ENCODE results near the gene PTPRU.

The PTPRU gene

GRCh38 chr1:29319300-29320110, 83.2 kb downstream of the PTPRU start:
- no peak for DNase-seq

DNA sequence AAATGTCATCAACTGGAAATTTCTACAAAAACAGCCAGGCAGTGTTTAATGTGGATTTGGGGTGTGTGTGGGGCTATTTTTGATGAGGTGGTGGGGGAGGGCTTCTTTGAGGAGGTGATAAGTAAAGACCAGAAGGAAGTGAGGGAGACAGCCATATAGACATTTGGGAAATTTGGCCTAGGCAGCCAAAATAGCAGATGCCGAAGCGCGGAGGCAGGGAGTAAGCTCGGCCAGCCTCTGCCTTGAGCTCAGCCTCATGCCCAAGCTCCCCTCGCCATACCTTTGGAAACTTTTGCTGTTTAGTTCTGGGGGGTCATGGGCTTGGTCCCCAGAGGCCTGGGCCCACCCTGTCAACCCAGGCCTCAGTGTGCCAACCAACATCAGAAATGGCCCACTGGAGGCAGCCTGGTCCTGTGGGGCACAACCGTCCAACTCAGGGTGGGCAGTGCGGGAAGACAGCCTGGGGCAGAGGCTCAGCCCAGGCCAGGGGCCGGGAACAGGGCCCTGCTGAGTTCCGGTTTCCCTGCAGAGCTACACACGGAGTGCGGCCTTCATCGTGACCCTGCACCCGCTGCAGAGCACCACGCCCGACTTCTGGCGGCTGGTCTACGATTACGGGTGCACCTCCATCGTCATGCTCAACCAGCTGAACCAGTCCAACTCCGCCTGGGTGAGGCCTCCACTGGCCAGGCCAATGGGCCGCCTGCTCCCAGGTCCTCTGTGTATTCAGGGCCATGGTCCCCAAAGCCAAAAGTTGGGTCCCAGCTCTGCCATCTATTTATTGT, 84.0 kb downstream of the PTPRU start:
- no peak for DNase-seq

GRCh38 chr1:29321176-29321575, 84.9 kb downstream of the PTPRU start:
- DNase-seq: no peak

DNA sequence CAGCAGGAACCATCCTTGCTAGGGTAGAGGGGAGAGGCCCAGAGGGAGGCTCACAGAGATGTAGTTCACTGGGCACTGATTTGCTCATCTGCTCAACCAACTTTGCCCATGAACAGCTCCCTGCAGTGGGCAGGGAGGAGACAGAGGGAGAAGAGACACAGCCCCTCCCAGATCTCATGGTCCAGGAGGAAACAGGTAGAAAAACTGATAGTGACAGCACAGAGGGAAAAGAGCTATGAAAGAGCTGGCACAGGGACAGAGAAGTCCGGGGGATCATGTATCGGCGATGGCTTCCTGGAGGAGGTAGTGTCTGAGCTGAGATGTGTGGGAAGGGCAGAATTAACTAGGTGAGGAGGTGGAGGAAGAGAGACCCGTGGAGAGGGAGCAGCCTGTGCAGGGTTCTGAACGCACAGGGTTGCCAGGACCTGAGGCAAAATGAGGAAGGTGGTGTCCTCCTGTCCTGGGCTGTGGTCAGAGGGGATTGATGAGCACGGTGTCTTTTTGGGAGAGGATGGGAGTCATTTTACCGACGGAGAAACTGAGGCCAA, 85.9 kb downstream of the PTPRU start:
- no peak for DNase-seq

DNA sequence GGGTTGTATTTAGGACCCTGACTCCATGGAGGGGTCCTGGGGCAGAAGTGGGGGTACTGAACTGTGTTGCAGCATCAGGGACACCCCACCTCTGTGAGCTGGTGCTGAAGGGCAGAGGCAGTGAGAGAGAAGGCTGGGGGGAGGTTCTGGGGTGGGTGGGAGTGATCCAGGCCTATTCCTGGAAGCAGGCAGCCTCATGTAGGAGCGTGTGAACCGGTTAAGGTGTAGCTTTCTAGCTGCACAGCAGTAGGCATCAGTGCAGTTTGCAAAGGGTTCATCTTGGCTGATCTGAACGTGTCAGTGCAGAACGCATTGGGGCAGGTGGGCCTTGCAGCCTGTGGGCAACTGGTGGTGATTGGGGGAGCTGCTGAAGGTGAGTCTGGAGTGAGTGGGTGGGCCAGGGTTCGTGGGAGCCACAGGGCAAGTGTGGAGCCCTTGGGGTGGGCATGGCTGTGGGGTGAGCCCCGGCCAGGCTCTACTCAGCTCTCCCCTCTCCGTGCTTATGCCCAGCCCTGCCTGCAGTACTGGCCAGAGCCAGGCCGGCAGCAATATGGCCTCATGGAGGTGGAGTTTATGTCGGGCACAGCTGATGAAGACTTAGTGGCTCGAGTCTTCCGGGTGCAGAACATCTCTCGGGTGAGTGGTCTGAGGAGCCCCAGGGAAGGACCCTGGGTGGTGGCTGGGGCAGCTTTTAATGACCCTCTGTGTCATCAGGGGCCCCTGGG, 86.7 kb downstream of the PTPRU start:
- no peak for DNase-seq

- DNase-seq: no peak
Observed at GRCh38 chr1:29323636-29324035, 87.3 kb downstream of the PTPRU start.

GRCh38 chr1:29324202-29324601, 87.9 kb downstream of the PTPRU start:
- no peak for DNase-seq

- DNase-seq: no peak
Observed at GRCh38 chr1:29324771-29325351, 88.5 kb downstream of the PTPRU start.

GRCh38 chr1:29325675-29326074, 89.4 kb downstream of the PTPRU start:
- DNase-seq: no peak

DNA sequence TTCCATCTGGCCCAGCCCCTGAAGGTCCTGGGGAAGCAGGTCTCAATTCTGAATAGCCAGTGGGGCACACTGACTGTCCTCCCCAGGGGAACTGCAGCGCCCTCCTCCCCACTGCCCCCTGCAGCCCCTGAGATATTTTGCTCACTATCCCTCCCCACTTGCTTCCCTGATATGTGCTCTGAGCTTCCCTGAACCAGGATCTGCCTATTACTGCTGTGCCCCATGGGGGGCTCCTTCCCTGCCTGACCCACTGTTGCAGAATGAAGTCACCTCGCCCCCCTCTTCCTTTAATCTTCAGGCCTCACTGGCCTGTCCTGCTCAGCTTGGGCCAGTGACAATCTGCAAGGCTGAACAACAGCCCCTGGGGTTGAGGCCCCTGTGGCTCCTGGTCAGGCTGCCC, 89.8 kb downstream of the PTPRU start:
- no peak for DNase-seq

DNA sequence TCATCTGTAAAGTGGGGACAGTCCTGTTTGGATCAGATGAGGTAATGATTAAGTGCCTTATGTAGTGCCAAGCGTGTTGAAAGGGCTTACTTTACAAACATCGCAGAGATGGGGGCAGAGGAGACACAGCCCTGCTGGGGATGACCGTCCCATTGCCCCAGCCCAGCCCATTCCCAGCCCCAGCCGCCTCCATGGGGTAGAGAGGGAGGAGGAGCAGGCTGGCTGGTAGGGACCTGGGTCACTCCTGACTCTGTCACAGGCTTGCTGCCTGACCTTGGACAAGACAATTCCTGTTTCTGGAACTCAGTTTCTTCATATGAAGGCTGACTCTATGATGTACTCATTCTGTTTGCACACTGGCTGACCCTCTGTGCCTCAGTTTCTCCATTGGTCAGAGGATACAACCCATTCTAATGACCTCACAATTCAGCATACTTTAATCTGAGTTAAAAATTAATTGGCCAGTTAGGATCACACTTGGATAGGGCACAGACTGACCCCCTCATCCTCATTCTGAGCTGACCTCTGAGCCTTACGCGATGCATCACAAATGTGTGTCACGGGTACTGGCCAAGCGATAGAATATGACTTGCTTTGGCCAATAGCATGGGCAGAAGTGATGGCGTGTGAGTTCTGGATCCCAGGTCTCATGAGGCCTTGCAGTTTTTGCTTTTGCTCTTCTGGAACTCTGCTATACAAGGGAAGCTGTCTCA, 91.1 kb downstream of the PTPRU start:
- DNase-seq: no peak

- DNase-seq: no peak
Observed at GRCh38 chr1:29329022-29329775, 92.9 kb downstream of the PTPRU start.

DNA sequence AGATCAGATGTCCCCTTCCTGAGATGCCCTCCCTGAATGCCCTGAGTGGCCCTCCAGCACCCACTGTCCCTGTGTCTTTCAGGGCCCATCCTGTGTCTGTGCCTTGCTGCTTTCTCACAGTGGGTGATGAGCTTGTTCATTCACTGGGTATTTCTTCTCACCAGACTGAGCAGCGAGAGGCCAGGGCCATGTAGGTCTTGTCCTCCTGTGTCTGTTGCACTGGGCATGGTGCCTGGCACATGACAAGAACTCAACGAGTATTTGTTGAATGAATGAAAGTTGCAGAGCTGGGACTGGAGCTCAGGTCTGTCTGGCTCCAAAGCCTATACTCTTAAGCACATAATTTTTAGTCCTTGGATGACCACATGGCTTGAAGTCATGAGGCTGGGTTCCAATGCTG, 93.8 kb downstream of the PTPRU start:
- DNase-seq: no peak

GRCh38 chr1:29330856-29331255, 94.5 kb downstream of the PTPRU start:
- no peak for DNase-seq

DNA sequence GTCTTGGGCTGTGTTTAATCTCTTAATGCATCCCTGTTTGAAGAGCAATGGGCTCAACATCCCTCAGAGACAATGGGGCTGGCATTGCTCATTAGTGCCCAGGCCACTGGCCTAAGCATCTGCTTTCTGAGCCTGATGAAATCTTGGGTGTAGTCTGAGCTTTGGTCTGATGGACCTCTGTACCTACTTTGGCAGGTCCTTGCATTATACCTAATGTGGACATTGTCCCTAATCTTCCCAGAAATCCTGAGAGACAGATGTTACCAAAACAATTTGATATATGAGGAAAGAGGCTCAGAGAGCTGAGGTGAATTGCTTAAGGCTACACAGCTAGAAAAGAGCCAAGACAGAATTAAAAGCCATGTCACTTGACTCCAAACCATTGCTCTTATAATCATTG, 95.0 kb downstream of the PTPRU start:
- no peak for DNase-seq

DNA sequence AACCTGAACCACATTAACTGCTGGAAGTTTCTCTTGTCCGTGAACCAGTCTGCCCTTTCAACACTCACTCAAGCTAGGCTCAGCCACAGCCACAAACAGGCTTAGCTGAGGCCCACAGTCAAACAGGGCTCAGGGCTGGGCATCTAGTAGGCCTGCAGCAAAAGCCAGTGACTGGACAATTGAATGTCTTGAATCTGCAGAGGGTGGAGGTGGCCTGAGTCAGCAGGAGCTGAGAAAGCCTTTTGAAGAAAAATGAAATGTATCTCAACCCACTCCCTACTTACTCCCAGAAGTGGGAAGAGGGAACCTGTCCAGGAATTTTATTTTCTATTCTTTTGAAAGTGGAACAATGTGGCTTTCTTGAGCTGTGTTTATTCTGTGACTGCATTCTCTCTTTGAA, 95.4 kb downstream of the PTPRU start:
- no peak for DNase-seq

- no peak for DNase-seq
Observed at GRCh38 chr1:29332204-29332603, 95.9 kb downstream of the PTPRU start.

- DNase-seq: no peak
Observed at GRCh38 chr1:29333008-29333407, 96.7 kb downstream of the PTPRU start.

GRCh38 chr1:29335573-29335972, 99.3 kb downstream of the PTPRU start:
- DNase-seq: no peak

DNA sequence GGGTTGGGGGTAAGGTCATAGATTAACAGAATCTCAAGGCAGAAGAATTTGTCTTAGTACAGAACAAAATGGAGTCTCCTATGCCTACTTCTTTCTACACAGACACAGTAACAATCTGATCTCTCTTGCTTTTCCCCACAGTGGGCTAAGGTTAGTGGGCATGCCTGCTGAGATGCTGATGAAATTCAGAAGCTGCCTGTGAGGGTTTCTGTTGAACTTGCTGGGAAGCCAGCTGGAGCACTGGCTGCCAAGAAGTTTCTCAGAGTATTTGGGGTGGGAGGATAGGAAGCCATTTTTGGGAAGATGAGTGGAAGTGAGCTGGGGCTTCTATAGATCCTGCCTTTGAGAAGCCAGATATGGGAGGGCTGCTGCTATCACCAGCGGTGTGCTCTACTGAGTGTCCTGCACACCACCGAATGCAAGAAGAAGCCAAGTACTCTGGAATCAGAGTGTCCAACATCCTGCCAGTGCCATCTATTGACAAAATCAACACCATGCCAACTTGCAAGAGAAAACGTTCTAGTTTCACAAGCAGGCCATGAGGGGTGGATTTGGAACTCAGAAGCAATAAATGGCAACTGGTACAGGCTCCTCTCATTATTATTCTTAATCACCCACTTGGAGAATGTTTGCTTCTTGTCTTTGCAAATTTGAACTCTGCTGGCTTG, 102.7 kb downstream of the PTPRU start:
- no peak for DNase-seq

- DNase-seq: no peak
Observed at GRCh38 chr1:29341936-29342335, 105.6 kb downstream of the PTPRU start.

Measured in CD4-positive, alpha-beta T cell treated with Interleukin-6 for 4 hours (primary cell).